Measurements from ENCODE around the gene TRPM2.

- TF ChIP-seq CTCF (IDR thresholded peaks at IDR 0.05) (no peak), POLR2A (IDR thresholded peaks at IDR 0.05) (no peak)
Measured at GRCh38 chr21:44349847-44350772, 3.3 kb upstream of the TRPM2 start.
